Thyroid gland (tissue), 4 donors: ENCODE data around the gene LAMTOR1.

Experiments used
- CTCF ChIP-seq, 6 experiments: fragments of 200-600 bp in 3 of 6; fragments of 450-650 bp in 3 of 6; sonication (generic) in 3 of 6; IDR thresholded peaks; one replicate each; pipeline ENCODE4 v1.5.1; 2016 to 2019; ENCODE audit warnings: antibody characterized with exemption in 6 of 6, mild to moderate bottlenecking in 2 of 6, inconsistent platforms in 1 of 6, moderate library complexity in 1 of 6
- POLR2A ChIP-seq, 2 donors: fragments of 450-650 bp; IDR thresholded peaks; one replicate each; pipeline ENCODE4 v1.6.1; 2017; ENCODE audit warnings: antibody characterized with exemption in 2 of 2, mild to moderate bottlenecking in 2 of 2, moderate library complexity in 1 of 2

DNA sequence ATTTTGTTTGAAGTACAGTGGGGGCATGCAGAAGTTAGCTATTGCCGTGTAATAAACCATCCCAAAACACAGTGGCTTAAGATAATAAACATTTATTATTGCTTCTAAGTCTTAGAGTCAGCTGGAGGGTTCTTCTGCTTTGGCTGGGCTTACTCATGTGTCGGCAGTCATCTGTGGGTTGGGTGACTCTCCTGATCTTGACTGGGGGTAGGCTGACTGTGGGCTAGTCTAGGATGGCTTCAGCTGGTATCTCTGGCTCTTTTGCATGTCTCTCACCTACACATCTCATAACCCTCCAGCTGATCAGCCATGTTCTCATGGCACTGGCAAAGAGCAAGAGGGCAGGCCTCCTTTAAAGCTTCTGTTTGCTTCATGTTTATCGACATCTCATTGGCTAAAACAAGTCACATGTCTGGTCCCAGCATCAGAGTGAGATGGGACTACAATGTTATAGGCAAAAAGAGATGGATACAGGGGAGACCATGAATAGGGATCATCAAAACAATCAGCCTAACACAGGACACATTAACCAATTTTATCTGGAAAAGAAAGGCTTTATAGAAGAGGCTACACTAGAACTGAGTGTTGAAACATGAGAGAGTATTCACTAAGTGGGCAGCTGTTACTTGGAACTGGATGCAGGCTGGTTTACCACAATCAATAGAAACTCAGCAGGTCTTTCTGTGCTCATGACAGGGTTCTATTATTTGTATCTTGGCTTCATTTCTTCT is 17.3 kb downstream of the LAMTOR1 start:
- TF ChIP-seq POLR2A (IDR thresholded peaks at IDR 0.05) (no peak), CTCF (IDR thresholded peaks at IDR 0.05) (no peak)
